Vagina (tissue), 2 donors: ENCODE measurements around the gene FOXN3.

Source experiments
- POLR2A ChIP-seq, 2 donors: fragments of 450-650 bp; IDR thresholded peaks; one replicate each; pipeline ENCODE4 v1.6.1; 2017; ENCODE audit warnings: antibody characterized with exemption in 2 of 2, mild to moderate bottlenecking in 2 of 2, moderate library complexity in 2 of 2
- TF ChIP-seq, protein P1 (sequence below), 3 experiments: fragments of 450-650 bp in 2 of 3; fragments of 200-600 bp in 1 of 3; sonication (generic) in 1 of 3; IDR thresholded peaks; one replicate each; pipeline ENCODE4 v1.5.1; 2017 to 2019; ENCODE audit warnings: antibody characterized with exemption in 3 of 3, mild to moderate bottlenecking in 2 of 3, moderate library complexity in 2 of 3

DNA sequence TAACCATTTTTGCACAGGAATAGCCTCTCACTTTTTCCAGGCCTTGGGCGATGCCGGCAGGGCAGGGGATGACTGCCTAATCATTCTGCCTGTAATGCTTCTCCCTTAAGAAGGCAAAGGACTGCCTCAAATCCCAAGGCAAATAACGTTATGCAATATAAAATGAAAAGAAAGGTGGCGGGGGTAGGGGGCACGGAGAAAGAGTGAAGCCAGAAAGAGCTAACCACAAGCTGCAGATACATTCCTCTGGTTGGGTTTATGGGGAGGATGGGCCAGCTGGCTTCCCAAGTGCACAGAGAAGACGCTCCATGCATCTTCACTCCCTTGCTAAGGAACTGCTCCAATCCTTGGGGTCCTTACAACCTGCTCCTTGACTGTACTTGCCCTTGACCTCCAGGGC, 229.5 kb downstream of the FOXN3 start:
- TF ChIP-seq, protein P1, sequence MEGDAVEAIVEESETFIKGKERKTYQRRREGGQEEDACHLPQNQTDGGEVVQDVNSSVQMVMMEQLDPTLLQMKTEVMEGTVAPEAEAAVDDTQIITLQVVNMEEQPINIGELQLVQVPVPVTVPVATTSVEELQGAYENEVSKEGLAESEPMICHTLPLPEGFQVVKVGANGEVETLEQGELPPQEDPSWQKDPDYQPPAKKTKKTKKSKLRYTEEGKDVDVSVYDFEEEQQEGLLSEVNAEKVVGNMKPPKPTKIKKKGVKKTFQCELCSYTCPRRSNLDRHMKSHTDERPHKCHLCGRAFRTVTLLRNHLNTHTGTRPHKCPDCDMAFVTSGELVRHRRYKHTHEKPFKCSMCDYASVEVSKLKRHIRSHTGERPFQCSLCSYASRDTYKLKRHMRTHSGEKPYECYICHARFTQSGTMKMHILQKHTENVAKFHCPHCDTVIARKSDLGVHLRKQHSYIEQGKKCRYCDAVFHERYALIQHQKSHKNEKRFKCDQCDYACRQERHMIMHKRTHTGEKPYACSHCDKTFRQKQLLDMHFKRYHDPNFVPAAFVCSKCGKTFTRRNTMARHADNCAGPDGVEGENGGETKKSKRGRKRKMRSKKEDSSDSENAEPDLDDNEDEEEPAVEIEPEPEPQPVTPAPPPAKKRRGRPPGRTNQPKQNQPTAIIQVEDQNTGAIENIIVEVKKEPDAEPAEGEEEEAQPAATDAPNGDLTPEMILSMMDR (IDR thresholded peaks at IDR 0.05): no peak
- TF ChIP-seq POLR2A (IDR thresholded peaks at IDR 0.05): no peak
